ENCODE results near the gene DYRK3. TPM values are rescaled to one million over a fixed set of nuclear protein-coding genes. Genes with fewer than 3 reads are reported as not detected.

Gene DYRK3
- total and polyA plus RNA-seq, 10 of the 15 experiments (the other 5 are each of a cell fraction or from before 2014, with no cell fraction given): 1.6 to 12.9 (median 10.3) TPM

DNA sequence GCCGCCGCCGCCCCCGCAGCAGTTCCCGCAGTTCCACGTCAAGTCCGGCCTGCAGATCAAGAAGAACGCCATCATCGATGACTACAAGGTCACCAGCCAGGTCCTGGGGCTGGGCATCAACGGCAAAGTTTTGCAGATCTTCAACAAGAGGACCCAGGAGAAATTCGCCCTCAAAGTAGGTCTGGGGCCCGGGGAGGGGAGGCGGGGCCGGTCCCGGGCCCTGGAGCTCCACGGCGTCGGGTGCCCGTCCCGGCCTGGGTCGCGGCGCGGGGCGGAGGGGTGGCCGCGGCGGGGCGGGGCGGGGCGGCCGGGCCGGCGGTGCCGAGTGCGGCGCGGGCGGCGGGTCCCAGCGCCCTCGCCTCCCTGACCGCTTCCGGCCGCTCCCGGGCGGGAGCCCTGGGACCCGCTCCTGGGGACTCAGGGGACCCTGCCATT, 50.0 kb downstream of the DYRK3 start:
- intact Hi-C loops (cut with micrococcal nuclease; ENCODE audit: unreplicated experiment): no loop called here
- Histone ChIP-seq H3K27ac (ENCODE audit: control insufficient read depth, insufficient read depth) (peak overlapping the region; percentile 86), H3K27me3 (replicated peaks in 1 of 2; ENCODE audit: control insufficient read depth in 2 of 2, insufficient read depth in 2 of 2, low read length in 1 of 2) (no peaks in the 10 kb centered on the region), H4K20me1 (ENCODE audit: control insufficient read depth, insufficient read depth) (no peaks in the 10 kb centered on the region), H3K4me2 (ENCODE audit: control insufficient read depth, insufficient read depth) (no peak overlapping the region; the same call in 1 of the 2 replicates), H3K4me3 (peak overlapping the region; percentile 91), H2AFZ (ENCODE audit: control insufficient read depth, low read depth, low read length) (peak overlapping the region; percentile 13), H3K4me1 (ENCODE audit: control insufficient read depth, insufficient read depth, low read length) (peaks cover 36% of the 10 kb centered on the region), H3K9me3 (replicated peaks; ENCODE audit: control insufficient read depth, insufficient read depth, low read length) (no peaks in the 10 kb centered on the region), H3K36me3 (ENCODE audit: control insufficient read depth in 2 of 2, insufficient read depth in 2 of 2, low read length in 1 of 2) (no peaks in the 10 kb centered on the region; a peak in 1 of 4 replicates), H3K79me2 (ENCODE audit: control insufficient read depth, insufficient read depth, low read length) (peaks cover 47% of the 10 kb centered on the region), H3K9ac (ENCODE audit: control insufficient read depth, insufficient read depth, low read length) (peak overlapping the region; percentile 76)
- BruUV-seq (replicated peaks): no TSS peak
- ATAC-seq (peak; percentile 22), FAIRE-seq (no peak), DNase-seq (ENCODE audit: low read depth, low spot score) (no peak)
- SMC1A ChIA-PET (ENCODE audit: uncharacterized antibody, unreplicated experiment): interaction anchor here (1.0 to 9.6 kb wide), 4 partner anchors 11 to 34 kb away, joined by 3 to 222 read pairs (median 5); no protein-coding TSS in a partner anchor
- in situ Hi-C loops (cut with MboI): no loop called here
- CTCF ChIA-PET: interaction anchor here (1.5 kb wide), 1 partner anchor 50 kb away, joined by 5 read pairs; the partner anchor contains the start of gene DYRK3
- RAD21 ChIA-PET (ENCODE audit: unreplicated experiment): no interaction called here
- POLR2A ChIA-PET: interaction anchor here (18.5 kb wide), 1 partner anchor 24 kb away, joined by 334 read pairs; no protein-coding TSS in a partner anchor
- 0% methylated on average over 6 of the region's 48 CpGs for WGBS (ENCODE audit: insufficient coverage, insufficient replicate concordance, low lambda C conversion rate, missing lambda C conversion rate)
- TF ChIP-seq MYC (IDR thresholded peaks at IDR 0.05; ENCODE audit: insufficient read depth, insufficient read length, insufficient replicate concordance, low read length, severe bottlenecking) (no peak), TBL1XR1 (IDR thresholded peaks at IDR 0.05; ENCODE audit: low read depth, low read length) (no peak), RB1 (IDR thresholded peaks at IDR 0.05; ENCODE audit: borderline replicate concordance) (no peak), ETV6 (conservative IDR thresholded peaks at IDR 0.05 in 1 of 2, IDR thresholded peaks at IDR 0.05 in 1 of 2; ENCODE audit: borderline replicate concordance in 1 of 2, low read depth in 1 of 2) (no peak), POLR2A (IDR thresholded peaks at IDR 0.05; ENCODE audit: low read depth, low read length) (peak; percentile 12; the same call in 1 of the 2 replicates), EGR1 (IDR thresholded peaks at IDR 0.05; ENCODE audit: borderline replicate concordance in 1 of 2, low read depth in 2 of 2, low read length in 2 of 2) (peak in 1 of 2 experiments; percentile 81; a peak in 2 of 3 replicates), SREBF2 (IDR thresholded peaks at IDR 0.05; ENCODE audit: low read length) (no peak)
- TF ChIP-seq, protein P1, sequence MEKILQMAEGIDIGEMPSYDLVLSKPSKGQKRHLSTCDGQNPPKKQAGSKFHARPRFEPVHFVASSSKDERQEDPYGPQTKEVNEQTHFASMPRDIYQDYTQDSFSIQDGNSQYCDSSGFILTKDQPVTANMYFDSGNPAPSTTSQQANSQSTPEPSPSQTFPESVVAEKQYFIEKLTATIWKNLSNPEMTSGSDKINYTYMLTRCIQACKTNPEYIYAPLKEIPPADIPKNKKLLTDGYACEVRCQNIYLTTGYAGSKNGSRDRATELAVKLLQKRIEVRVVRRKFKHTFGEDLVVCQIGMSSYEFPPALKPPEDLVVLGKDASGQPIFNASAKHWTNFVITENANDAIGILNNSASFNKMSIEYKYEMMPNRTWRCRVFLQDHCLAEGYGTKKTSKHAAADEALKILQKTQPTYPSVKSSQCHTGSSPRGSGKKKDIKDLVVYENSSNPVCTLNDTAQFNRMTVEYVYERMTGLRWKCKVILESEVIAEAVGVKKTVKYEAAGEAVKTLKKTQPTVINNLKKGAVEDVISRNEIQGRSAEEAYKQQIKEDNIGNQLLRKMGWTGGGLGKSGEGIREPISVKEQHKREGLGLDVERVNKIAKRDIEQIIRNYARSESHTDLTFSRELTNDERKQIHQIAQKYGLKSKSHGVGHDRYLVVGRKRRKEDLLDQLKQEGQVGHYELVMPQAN (conservative IDR thresholded peaks at IDR 0.05): no peak
- TF ChIP-seq, protein P2, sequence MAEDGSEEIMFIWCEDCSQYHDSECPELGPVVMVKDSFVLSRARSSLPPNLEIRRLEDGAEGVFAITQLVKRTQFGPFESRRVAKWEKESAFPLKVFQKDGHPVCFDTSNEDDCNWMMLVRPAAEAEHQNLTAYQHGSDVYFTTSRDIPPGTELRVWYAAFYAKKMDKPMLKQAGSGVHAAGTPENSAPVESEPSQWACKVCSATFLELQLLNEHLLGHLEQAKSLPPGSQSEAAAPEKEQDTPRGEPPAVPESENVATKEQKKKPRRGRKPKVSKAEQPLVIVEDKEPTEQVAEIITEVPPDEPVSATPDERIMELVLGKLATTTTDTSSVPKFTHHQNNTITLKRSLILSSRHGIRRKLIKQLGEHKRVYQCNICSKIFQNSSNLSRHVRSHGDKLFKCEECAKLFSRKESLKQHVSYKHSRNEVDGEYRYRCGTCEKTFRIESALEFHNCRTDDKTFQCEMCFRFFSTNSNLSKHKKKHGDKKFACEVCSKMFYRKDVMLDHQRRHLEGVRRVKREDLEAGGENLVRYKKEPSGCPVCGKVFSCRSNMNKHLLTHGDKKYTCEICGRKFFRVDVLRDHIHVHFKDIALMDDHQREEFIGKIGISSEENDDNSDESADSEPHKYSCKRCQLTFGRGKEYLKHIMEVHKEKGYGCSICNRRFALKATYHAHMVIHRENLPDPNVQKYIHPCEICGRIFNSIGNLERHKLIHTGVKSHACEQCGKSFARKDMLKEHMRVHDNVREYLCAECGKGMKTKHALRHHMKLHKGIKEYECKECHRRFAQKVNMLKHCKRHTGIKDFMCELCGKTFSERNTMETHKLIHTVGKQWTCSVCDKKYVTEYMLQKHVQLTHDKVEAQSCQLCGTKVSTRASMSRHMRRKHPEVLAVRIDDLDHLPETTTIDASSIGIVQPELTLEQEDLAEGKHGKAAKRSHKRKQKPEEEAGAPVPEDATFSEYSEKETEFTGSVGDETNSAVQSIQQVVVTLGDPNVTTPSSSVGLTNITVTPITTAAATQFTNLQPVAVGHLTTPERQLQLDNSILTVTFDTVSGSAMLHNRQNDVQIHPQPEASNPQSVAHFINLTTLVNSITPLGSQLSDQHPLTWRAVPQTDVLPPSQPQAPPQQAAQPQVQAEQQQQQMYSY (CRISPR knock-in tag; IDR thresholded peaks at IDR 0.05): no peak
- TF ChIP-seq, protein P3, sequence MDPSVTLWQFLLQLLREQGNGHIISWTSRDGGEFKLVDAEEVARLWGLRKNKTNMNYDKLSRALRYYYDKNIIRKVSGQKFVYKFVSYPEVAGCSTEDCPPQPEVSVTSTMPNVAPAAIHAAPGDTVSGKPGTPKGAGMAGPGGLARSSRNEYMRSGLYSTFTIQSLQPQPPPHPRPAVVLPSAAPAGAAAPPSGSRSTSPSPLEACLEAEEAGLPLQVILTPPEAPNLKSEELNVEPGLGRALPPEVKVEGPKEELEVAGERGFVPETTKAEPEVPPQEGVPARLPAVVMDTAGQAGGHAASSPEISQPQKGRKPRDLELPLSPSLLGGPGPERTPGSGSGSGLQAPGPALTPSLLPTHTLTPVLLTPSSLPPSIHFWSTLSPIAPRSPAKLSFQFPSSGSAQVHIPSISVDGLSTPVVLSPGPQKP (IDR thresholded peaks at IDR 0.05; ENCODE audit: low read depth, low read length): no peak
- TF ChIP-seq, protein P4, sequence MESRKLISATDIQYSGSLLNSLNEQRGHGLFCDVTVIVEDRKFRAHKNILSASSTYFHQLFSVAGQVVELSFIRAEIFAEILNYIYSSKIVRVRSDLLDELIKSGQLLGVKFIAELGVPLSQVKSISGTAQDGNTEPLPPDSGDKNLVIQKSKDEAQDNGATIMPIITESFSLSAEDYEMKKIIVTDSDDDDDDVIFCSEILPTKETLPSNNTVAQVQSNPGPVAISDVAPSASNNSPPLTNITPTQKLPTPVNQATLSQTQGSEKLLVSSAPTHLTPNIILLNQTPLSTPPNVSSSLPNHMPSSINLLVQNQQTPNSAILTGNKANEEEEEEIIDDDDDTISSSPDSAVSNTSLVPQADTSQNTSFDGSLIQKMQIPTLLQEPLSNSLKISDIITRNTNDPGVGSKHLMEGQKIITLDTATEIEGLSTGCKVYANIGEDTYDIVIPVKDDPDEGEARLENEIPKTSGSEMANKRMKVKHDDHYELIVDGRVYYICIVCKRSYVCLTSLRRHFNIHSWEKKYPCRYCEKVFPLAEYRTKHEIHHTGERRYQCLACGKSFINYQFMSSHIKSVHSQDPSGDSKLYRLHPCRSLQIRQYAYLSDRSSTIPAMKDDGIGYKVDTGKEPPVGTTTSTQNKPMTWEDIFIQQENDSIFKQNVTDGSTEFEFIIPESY (IDR thresholded peaks at IDR 0.05): no peak
